ENCODE data around the gene SRPRB.

SRPRB gene

GRCh38 chr3:133833880-133834620 is 28.4 kb downstream of the SRPRB start:
- Histone ChIP-seq H3K4me3 (ENCODE audit: low read length) (no peak overlapping the region), H3K4me1 (ENCODE audit: control insufficient read depth, insufficient read depth, low read length) (no peaks in the 10 kb centered on the region), H3K36me3 (ENCODE audit: control insufficient read depth, insufficient read depth, low read length) (no peaks in the 10 kb centered on the region), H3K27me3 (ENCODE audit: control insufficient read depth, insufficient read depth, low read length) (no peaks in the 10 kb centered on the region), H3K9ac (ENCODE audit: low read length) (no peak overlapping the region), H3K9me3 (ENCODE audit: control insufficient read depth, low read length) (no peaks in the 10 kb centered on the region)

- no peaks in the 10 kb centered on the region for H3K36me3 ChIP-seq (ENCODE audit: control insufficient read depth, insufficient read depth, low read length)
- H3K4me3 ChIP-seq (ENCODE audit: low read length): no peak overlapping the region
- H3K9ac ChIP-seq (ENCODE audit: low read length): no peak overlapping the region
- no peaks in the 10 kb centered on the region for H3K27me3 ChIP-seq (ENCODE audit: control insufficient read depth, insufficient read depth, low read length)
- no peaks in the 10 kb centered on the region for H3K9me3 ChIP-seq (ENCODE audit: control insufficient read depth, low read length)
- H3K4me1 ChIP-seq (ENCODE audit: control insufficient read depth, insufficient read depth, low read length): no peaks in the 10 kb centered on the region
Observed at GRCh38 chr3:133834621-133835417, 29.2 kb downstream of the SRPRB start.

- Histone ChIP-seq H3K4me1 (ENCODE audit: control insufficient read depth, insufficient read depth, low read length) (no peaks in the 10 kb centered on the region), H3K27me3 (ENCODE audit: control insufficient read depth, insufficient read depth, low read length) (no peaks in the 10 kb centered on the region), H3K36me3 (ENCODE audit: control insufficient read depth, insufficient read depth, low read length) (no peaks in the 10 kb centered on the region), H3K4me3 (ENCODE audit: low read length) (no peak overlapping the region), H3K9me3 (ENCODE audit: control insufficient read depth, low read length) (no peaks in the 10 kb centered on the region), H3K9ac (ENCODE audit: low read length) (no peak overlapping the region)
Observed at GRCh38 chr3:133835418-133835743, 29.8 kb downstream of the SRPRB start.

GRCh38 chr3:133835961-133836360 is 30.3 kb downstream of the SRPRB start:
- H3K4me3 ChIP-seq (ENCODE audit: low read length): no peak overlapping the region
- H3K9me3 ChIP-seq (ENCODE audit: control insufficient read depth, low read length): no peaks in the 10 kb centered on the region
- H3K4me1 ChIP-seq (ENCODE audit: control insufficient read depth, insufficient read depth, low read length): no peaks in the 10 kb centered on the region
- no peaks in the 10 kb centered on the region for H3K36me3 ChIP-seq (ENCODE audit: control insufficient read depth, insufficient read depth, low read length)
- H3K27me3 ChIP-seq (ENCODE audit: control insufficient read depth, insufficient read depth, low read length): no peaks in the 10 kb centered on the region
- no peak overlapping the region for H3K9ac ChIP-seq (ENCODE audit: low read length)

GRCh38 chr3:133836497-133837158 is 31.0 kb downstream of the SRPRB start:
- Histone ChIP-seq H3K36me3 (ENCODE audit: control insufficient read depth, insufficient read depth, low read length) (no peaks in the 10 kb centered on the region), H3K4me3 (ENCODE audit: low read length) (no peak overlapping the region), H3K9ac (ENCODE audit: low read length) (no peak overlapping the region), H3K9me3 (ENCODE audit: control insufficient read depth, low read length) (no peaks in the 10 kb centered on the region), H3K4me1 (ENCODE audit: control insufficient read depth, insufficient read depth, low read length) (no peaks in the 10 kb centered on the region), H3K27me3 (ENCODE audit: control insufficient read depth, insufficient read depth, low read length) (no peaks in the 10 kb centered on the region)

- H3K9ac ChIP-seq (ENCODE audit: low read length): no peak overlapping the region
- no peaks in the 10 kb centered on the region for H3K4me1 ChIP-seq (ENCODE audit: control insufficient read depth, insufficient read depth, low read length)
- H3K9me3 ChIP-seq (ENCODE audit: control insufficient read depth, low read length): no peaks in the 10 kb centered on the region
- no peak overlapping the region for H3K4me3 ChIP-seq (ENCODE audit: low read length)
- H3K27me3 ChIP-seq (ENCODE audit: control insufficient read depth, insufficient read depth, low read length): no peaks in the 10 kb centered on the region
- no peaks in the 10 kb centered on the region for H3K36me3 ChIP-seq (ENCODE audit: control insufficient read depth, insufficient read depth, low read length)
Observed at GRCh38 chr3:133837487-133838295, 32.1 kb downstream of the SRPRB start.

- Histone ChIP-seq H3K36me3 (ENCODE audit: control insufficient read depth, insufficient read depth, low read length) (no peaks in the 10 kb centered on the region), H3K4me3 (ENCODE audit: low read length) (no peak overlapping the region), H3K9ac (ENCODE audit: low read length) (no peak overlapping the region), H3K9me3 (ENCODE audit: control insufficient read depth, low read length) (no peaks in the 10 kb centered on the region), H3K27me3 (ENCODE audit: control insufficient read depth, insufficient read depth, low read length) (no peaks in the 10 kb centered on the region), H3K4me1 (ENCODE audit: control insufficient read depth, insufficient read depth, low read length) (no peaks in the 10 kb centered on the region)
Observed at GRCh38 chr3:133838296-133838789, 32.7 kb downstream of the SRPRB start.

- H3K27me3 ChIP-seq (ENCODE audit: control insufficient read depth, insufficient read depth, low read length): no peaks in the 10 kb centered on the region
- H3K4me1 ChIP-seq (ENCODE audit: control insufficient read depth, insufficient read depth, low read length): no peaks in the 10 kb centered on the region
- no peaks in the 10 kb centered on the region for H3K9me3 ChIP-seq (ENCODE audit: control insufficient read depth, low read length)
- no peak overlapping the region for H3K9ac ChIP-seq (ENCODE audit: low read length)
- H3K4me3 ChIP-seq (ENCODE audit: low read length): no peak overlapping the region
- no peaks in the 10 kb centered on the region for H3K36me3 ChIP-seq (ENCODE audit: control insufficient read depth, insufficient read depth, low read length)
Observed at GRCh38 chr3:133838916-133839800, 33.5 kb downstream of the SRPRB start.

- Histone ChIP-seq H3K9me3 (ENCODE audit: control insufficient read depth, low read length) (no peaks in the 10 kb centered on the region), H3K4me1 (ENCODE audit: control insufficient read depth, insufficient read depth, low read length) (no peaks in the 10 kb centered on the region), H3K4me3 (ENCODE audit: low read length) (no peak overlapping the region), H3K27me3 (ENCODE audit: control insufficient read depth, insufficient read depth, low read length) (no peaks in the 10 kb centered on the region), H3K36me3 (ENCODE audit: control insufficient read depth, insufficient read depth, low read length) (no peaks in the 10 kb centered on the region), H3K9ac (ENCODE audit: low read length) (no peak overlapping the region)
Observed at GRCh38 chr3:133840055-133840737, 34.6 kb downstream of the SRPRB start.

- Histone ChIP-seq H3K27me3 (ENCODE audit: control insufficient read depth, insufficient read depth, low read length) (no peaks in the 10 kb centered on the region), H3K9ac (ENCODE audit: low read length) (no peak overlapping the region), H3K4me3 (ENCODE audit: low read length) (no peak overlapping the region), H3K9me3 (ENCODE audit: control insufficient read depth, low read length) (no peaks in the 10 kb centered on the region), H3K36me3 (ENCODE audit: control insufficient read depth, insufficient read depth, low read length) (no peaks in the 10 kb centered on the region), H3K4me1 (ENCODE audit: control insufficient read depth, insufficient read depth, low read length) (no peaks in the 10 kb centered on the region)
Observed at GRCh38 chr3:133840767-133841166, 35.2 kb downstream of the SRPRB start.
